ENCODE measurements around the gene SPAM1. TPM values are rescaled to one million over a fixed set of nuclear protein-coding genes. Genes with fewer than 3 reads are reported as not detected.
"Not testable (repeated sequence)": the region's sequence is repeated elsewhere in the genome, so short reads cannot be mapped to it uniquely, and the experiment has no call there.

SPAM1 gene
- total RNA-seq, 1 donor from 2014 or later: not detected

DNA sequence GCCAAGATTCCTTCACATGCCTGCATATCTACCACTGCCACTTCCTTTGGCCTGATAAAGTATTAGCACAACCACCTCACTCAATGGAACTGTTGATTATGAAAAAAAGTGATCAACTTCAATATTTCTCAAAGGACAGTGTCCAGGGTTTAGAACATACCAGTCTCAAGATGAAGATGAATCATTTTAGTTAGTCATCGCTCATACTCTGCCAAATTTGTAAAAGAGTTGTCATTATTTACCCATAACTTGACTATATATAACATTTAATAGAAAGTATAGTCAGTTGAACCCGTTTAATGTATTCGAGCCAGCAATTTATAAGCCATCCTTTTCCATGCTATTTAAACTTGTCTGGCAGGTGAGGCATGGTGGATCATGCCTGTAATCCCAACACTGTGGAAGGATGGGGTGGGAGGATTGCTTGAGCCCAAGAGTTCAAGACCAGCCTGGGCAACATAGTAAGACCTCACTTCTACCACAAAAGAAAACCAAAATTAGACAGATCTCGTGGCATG, 33.2 kb downstream of the SPAM1 start:
- DNase-seq (ENCODE audit: low spot score): no peak

DNA sequence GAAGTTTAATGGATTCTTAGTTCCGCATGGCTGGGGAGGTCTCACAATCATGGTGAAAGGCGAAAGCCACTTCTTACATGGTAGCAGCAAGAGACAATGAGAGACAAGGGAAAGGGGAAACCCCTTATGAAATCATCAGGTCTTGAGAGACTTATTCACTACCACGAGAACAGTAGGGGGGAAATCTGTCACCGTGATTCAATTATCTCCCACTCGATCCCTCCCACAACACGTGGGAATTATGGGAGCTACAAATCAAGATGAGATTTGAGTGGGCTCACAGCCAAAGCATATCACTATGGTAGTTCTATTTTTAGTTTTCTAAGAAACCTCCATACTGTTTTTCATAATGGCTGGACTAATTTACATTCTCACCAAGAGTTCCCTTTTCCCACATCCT, 36.7 kb downstream of the SPAM1 start:
- no peak for DNase-seq (ENCODE audit: low spot score)

DNA sequence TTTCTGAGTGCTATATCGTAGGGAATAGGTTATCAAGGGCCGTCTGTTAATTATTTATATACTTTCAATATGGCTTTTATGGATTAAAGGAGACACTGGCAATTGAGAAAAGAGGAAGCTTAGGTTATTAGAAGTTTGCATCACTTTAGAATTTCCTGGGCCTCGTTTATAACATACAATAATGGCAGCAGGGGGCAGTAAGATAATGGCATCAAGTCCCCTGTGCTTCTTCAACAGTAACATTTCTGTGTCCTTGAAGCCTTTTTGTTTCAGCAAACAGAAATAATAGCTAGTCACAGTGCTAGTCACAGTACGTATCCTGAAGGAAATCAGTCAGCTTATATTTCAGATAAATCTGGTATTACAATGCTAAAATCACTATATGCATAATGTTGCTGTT, 41.9 kb downstream of the SPAM1 start:
- DNase-seq (ENCODE audit: low spot score): no peak

DNA sequence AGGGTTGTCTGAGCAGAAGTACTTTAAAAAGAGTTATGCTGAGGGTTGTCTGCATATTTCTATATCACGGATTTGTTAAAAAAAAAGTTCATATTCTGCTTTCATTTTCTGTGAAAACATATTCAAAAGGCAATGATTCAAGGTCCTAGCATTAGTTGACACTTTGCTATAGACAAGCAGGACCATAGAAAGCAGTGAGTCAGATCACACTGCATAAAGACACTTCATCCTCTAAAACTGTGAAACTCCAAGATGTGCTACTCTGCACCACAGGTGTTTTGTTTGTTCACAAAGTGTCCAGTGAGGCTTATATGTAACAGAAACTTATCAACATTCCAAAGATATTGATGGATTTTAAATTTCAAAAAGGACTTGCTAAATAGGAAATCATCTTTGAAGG, 47.0 kb downstream of the SPAM1 start:
- no peak for DNase-seq (ENCODE audit: low spot score)

DNA sequence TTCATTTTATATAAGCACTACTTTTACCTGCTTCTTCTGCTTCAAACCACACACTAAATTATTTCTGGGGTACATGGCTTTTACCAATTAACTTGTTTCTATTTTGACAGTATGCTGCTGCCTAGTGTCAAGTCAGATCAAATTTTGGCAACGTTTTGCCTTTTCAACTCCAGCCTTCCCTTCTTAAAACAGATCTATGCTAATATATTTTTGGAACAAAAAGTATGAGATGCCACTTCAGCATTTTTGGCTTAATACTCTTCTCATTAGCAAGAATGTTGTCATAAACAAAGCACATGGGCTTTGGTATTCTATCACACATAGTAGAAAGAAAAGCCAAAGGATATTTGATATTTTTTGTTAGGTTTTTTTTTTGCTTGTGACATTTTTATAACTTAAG, 47.8 kb downstream of the SPAM1 start:
- DNase-seq (ENCODE audit: low spot score): no peak

DNA sequence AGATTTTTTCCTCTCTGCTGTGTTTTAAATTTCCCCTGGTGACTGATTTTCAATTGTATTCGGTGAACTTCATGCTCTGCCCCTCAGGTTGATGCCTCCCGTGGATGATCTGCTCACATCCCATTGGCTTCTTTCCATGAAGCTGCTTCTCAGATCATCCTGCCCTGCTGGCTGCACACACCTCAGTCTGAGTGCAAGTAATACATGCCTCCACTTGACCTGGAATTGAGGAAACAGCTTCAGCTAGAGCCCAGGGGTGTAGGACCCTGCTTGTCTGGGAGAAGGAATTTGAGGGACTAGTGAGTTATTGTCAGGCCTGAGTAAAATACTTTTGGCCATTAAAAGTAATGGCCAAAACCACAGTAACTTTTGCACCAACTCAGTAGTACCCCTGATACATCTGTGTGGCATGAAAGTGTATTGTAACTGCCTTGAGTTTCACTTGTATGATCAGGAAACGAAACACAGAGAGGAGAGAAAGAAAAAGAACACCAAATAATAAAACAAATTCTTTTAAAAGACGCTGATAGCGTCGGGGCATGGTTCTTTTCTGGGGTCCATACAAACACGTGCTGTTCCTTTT, 49.4 kb downstream of the SPAM1 start:
- DNase-seq (ENCODE audit: low spot score): no peak

DNA sequence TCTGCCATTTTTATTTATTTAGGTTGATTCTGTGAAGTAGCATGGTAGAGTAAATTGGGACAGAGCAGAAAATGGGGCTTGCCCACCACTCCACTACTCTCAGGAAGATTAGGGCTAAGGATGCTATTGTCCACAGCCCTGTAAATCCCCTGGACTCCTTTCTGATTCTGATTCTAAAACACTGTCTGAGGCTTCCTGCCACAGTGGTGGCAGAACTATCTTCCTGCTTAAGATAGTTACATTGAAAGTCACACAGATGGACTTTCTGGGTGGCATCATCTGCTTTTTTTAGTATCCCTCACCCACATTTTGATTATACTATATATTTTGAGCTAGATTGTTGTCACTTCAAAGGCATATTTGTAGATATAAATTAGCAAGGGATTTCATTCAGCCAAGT, 50.0 kb downstream of the SPAM1 start:
- DNase-seq (ENCODE audit: low spot score): no peak

DNA sequence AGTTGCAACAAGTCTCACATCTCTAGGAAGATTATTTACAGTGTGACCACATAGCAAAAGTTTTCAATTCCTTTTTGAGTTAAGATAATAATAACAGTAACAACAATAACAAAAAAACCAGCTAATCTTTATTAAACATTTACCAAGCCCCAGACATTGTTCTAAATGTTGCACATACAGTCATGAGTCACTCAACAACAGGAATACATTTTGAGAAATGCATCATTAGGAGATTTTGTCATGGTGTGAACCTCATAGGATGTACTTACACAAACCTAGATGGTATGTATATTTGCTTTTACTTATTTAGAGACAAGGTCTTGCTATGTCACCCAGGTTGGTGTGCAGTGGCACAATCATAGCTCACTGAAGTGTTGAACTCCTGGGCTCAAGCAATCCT, 52.0 kb downstream of the SPAM1 start:
- no peak for DNase-seq (ENCODE audit: low spot score)

DNA sequence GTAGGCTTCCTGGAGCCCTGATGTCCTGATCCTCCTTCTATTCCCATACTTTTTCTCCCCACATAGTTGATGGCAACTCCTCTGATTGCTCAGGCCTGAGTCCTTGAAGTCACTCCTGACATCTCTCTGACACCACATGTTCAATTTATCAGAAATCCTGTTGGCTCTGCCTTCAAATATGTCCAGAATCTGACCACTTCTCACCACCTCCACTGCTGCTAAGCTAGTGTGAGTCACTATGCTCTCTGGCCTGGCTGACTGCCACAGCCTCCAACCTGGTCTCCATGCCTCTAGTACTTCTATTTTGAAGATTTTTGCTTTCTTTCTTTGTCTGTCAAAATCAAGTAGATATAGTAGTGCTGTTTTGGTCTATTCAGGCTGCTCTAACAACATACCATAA, 54.8 kb downstream of the SPAM1 start:
- DNase-seq (ENCODE audit: low spot score): no peak

DNA sequence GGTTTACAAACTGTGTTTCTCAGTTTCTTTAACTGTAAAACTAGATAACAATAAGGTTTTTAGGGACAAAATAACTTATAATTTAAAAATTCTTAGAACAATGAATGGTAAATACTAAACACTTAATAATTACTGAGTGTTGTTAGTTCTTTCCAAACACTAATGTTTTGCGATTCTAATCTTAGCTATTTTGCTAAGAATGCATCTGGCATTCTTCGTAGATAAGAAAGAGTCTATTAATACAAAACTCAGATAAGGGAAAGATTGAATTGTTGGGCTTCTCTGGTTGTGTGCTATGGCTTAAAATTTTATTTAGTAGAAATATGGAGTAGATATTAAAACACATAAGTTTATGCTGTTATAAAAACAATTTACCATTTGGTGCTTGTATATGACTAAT, 62.4 kb downstream of the SPAM1 start:
- no peak for DNase-seq (ENCODE audit: low spot score)

DNA sequence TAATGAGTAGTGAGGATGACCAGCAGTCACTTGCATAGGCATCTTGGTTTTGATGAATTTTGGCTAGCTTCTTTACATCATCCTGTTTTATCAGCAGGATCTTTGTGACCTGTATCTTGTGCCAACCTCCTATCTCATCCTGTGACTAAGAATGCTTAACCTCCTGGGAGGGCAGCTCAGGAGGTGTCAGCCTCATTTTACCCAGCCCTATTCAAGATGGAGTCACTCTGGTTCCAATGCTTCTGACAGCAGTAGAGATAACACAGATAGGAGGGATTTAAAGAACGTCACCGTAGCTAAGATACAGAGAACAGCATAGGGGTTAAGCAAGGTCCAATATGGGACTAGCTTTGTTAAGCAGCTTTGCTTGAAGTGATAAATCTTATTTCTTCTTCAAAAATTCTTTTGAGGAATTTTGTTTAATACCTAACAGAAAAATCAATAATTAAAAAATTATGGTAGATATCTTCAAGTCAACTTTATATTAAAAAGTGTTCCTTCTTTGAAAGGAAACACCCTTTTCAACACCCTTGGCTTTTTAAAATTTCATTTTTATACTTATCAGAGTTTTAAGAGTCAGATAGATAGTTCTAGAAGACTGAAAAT, 68.0 kb downstream of the SPAM1 start:
- no peak for DNase-seq (ENCODE audit: low spot score)

DNA sequence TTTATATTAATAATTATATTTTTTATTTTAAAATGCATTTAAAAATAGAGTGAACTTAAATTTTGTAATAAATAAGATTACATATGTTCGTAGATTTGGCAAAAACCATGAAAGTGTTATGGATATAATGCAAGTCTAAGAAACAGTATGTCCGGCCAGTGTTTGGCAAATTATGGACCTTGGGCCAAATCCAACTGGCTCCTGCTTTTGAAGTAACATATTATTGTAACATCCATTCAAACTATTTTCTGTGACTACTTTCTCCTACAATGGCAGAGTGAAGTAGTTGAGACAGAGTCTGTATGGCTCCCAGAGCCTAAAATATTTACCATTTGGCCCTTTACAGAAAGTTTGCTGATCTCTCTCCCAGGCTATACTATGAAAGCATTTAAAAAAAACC, 69.0 kb downstream of the SPAM1 start:
- DNase-seq (ENCODE audit: low spot score): no peak

DNA sequence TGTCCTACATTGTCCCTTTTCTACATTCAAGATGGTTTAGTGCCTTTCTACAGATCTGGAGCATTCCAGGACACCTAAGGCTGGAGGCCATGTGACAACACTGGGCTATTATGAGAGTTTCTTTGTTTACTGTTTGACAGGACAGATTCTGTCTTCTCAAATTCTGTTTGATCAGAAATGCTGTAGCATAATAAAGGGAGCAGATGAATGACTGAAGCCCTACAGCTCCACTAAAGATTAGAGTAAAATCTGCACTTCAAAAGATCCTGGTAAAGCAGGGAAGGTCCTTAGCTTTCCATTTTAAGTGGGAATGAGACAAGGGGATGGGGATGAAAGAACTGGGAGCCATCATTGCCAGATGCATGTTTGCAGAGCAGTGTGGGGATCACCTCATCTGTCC, 69.4 kb downstream of the SPAM1 start:
- no peak for DNase-seq (ENCODE audit: low spot score)

DNA sequence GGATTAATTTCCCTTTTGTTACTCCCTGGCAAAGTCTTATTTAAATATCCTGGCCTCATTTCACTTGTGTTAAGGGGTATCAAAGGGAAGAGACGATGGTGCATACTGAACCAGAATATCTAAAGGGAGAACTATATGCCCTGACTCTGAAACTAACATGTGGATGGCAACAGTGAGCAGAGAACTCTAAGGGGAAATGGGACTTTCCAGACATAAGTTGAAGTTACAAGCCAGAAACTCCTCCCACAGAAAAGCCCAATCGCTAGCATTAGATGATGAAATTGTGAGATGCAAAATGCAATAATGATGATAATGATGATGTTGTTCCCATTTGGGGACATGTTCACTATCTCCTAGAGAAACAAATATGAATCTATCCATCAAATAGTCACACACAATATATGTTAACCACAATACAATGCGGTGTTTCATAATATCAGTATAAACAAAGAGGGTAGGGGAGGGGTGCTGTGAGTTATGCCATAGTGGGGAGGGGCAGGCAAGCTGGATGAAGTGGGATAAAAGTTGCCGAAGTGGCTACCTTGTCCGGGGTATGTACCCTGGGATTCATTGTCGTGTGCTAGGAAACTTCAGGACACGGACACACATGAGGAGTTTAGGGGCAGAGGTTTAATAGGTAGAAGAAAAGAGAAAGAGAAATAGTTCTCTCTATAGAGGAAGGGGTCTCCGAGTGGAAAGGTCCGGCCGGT, 70.7 kb downstream of the SPAM1 start:
- no peak for DNase-seq (ENCODE audit: low spot score)

DNA sequence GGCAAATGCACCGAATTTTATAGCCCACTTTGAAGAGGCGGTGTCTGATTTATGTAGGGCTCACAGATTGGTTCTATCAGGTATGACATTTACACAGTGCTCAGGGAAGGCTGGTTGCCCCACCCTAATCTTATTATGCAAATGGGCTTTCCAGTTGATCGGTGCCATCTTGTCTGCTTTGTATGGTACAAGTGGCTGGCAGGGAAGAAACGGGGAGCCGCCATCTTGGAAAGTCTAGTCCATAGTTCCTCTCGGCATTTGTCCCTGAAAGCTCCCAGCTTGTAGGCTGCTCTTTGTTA, 71.2 kb downstream of the SPAM1 start:
- DNase-seq (ENCODE audit: low spot score): no peak

DNA sequence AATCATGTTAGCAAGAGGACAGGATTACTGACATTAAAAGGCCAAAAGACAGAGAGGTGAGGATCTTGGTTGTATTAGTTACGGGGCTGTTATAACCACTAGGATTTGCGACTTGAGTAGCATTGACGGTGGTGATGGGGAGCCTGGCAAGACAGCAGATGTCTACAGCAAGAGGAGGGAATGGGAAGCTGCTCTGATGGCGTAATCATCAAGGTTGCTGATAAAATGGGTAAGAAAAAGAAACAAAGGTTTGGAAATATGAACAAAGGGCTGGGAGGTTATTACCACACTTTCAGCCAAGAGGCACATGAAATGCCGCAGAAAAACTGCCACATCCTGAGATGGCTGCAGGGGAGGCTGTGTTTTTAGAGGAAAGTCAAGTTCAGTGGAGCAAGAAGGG, 73.9 kb downstream of the SPAM1 start:
- DNase-seq (ENCODE audit: low spot score): no peak

DNA sequence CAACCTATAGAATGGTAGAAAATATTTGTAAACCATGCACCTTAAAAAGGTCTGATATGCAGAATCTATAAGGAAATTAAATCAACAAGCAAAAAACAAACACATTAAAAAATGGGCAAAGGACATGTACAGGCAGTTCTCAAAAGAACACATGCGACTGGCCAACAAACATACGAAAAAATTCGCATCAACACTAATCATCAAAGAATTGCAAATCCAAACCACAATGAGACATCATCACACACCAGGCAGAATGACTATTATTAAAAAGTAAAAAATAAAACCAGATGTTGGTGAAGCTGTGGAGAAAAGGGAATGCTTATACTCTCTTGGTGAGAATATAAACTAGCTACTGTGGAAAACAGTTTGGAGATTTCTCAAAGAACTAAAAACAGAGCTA, 74.7 kb downstream of the SPAM1 start:
- DNase-seq (ENCODE audit: low spot score): no peak

DNA sequence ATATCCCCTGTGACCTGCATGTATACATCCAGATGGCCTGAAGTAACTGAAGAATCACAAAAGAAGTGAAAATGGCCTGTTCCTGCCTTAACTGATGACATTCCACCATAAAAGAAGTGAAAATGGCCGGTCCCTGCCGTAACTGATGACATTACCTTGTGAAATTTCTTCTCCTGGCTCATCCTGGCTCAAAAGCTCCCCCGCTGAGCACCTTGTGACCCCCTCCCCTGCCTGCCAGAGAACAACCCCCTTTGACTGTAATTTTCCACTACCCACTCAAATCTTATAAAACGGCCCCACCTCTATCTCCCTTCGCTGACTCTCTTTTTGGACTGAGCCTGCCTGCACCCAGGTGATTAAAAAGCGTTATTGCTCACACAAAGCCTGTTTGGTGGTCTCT, 83.3 kb downstream of the SPAM1 start:
- not testable (repeated sequence) for DNase-seq (ENCODE audit: low spot score)

DNA sequence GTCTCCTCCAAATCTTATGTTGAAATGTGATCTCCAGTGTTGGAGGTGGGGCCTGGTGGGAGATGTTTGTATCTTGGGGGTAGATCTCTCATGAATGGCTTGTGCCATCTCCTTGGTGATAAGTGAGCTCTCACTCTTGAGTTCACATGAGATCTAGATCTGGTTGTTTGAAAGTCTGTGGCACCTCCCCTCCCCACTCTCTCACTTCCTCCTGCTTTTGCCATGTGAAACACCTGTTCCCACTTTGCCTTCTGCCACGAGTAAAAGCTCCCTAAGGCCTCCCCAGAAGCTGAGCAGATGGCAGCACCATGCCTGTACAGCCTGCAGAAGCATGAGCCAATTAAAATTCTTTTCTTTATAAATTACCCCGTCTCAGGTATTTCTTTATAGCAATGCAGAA, 84.3 kb downstream of the SPAM1 start:
- DNase-seq (ENCODE audit: low spot score): no peak
